ENCODE measurements around the gene PLPP4.

The PLPP4 gene

GRCh38 chr10:120584786-120585185 is 127.8 kb downstream of the PLPP4 start:
- DNase-seq (ENCODE audit: insufficient read length, low spot score) (no peak), FAIRE-seq (no peak)
- TF ChIP-seq PAX5 (IDR thresholded peaks at IDR 0.05; ENCODE audit: insufficient read depth, low read length, severe bottlenecking) (no peak), SPI1 (IDR thresholded peaks at IDR 0.05; ENCODE audit: low read depth, low read length) (no peak), POU2F2 (IDR thresholded peaks at IDR 0.05; ENCODE audit: low read depth, low read length) (no peak), TAF1 (IDR thresholded peaks at IDR 0.05; ENCODE audit: low read depth, low read length) (no peak), POLR2AphosphoS5 (IDR thresholded peaks at IDR 0.05; ENCODE audit: low read depth, low read length) (no peak), POLR2A (IDR thresholded peaks at IDR 0.05; ENCODE audit: low read depth, low read length) (no peak)

- TF ChIP-seq SPI1 (IDR thresholded peaks at IDR 0.05; ENCODE audit: low read depth, low read length) (no peak), POU2F2 (IDR thresholded peaks at IDR 0.05; ENCODE audit: low read depth, low read length) (no peak), PAX5 (IDR thresholded peaks at IDR 0.05; ENCODE audit: insufficient read depth, low read length, severe bottlenecking) (no peak), POLR2AphosphoS5 (IDR thresholded peaks at IDR 0.05; ENCODE audit: low read depth, low read length) (no peak), TAF1 (IDR thresholded peaks at IDR 0.05; ENCODE audit: low read depth, low read length) (no peak), POLR2A (IDR thresholded peaks at IDR 0.05; ENCODE audit: low read depth, low read length) (no peak)
- no peak for FAIRE-seq
- DNase-seq (ENCODE audit: insufficient read length, low spot score): no peak
Observed at GRCh38 chr10:120586471-120586872, 129.4 kb downstream of the PLPP4 start.

- TF ChIP-seq PAX5 (IDR thresholded peaks at IDR 0.05; ENCODE audit: insufficient read depth, low read length, severe bottlenecking) (no peak), TAF1 (IDR thresholded peaks at IDR 0.05; ENCODE audit: low read depth, low read length) (no peak), POU2F2 (IDR thresholded peaks at IDR 0.05; ENCODE audit: low read depth, low read length) (no peak), SPI1 (IDR thresholded peaks at IDR 0.05; ENCODE audit: low read depth, low read length) (no peak), POLR2A (IDR thresholded peaks at IDR 0.05; ENCODE audit: low read depth, low read length) (no peak), POLR2AphosphoS5 (IDR thresholded peaks at IDR 0.05; ENCODE audit: low read depth, low read length) (no peak)
- no peak for DNase-seq (ENCODE audit: insufficient read length, low spot score)
- FAIRE-seq: no peak
Observed at GRCh38 chr10:120587061-120587460, 130.0 kb downstream of the PLPP4 start.

GRCh38 chr10:120588311-120588710 is 131.3 kb downstream of the PLPP4 start:
- FAIRE-seq (no peak), DNase-seq (ENCODE audit: insufficient read length, low spot score) (no peak)
- TF ChIP-seq POLR2A (IDR thresholded peaks at IDR 0.05; ENCODE audit: low read depth, low read length): no peak
- TF ChIP-seq PAX5 (IDR thresholded peaks at IDR 0.05; ENCODE audit: insufficient read depth, low read length, severe bottlenecking): no peak
- no peak for TF ChIP-seq POLR2AphosphoS5 (IDR thresholded peaks at IDR 0.05; ENCODE audit: low read depth, low read length)
- TF ChIP-seq TAF1 (IDR thresholded peaks at IDR 0.05; ENCODE audit: low read depth, low read length): no peak
- TF ChIP-seq SPI1 (IDR thresholded peaks at IDR 0.05; ENCODE audit: low read depth, low read length): no peak
- TF ChIP-seq POU2F2 (IDR thresholded peaks at IDR 0.05; ENCODE audit: low read depth, low read length): no peak

GRCh38 chr10:120593693-120594092 is 136.7 kb downstream of the PLPP4 start:
- no peak for FAIRE-seq
- no peak for TF ChIP-seq POU2F2 (IDR thresholded peaks at IDR 0.05; ENCODE audit: low read depth, low read length)
- TF ChIP-seq POLR2A (IDR thresholded peaks at IDR 0.05; ENCODE audit: low read depth, low read length): no peak
- TF ChIP-seq POLR2AphosphoS5 (IDR thresholded peaks at IDR 0.05; ENCODE audit: low read depth, low read length): no peak
- TF ChIP-seq PAX5 (IDR thresholded peaks at IDR 0.05; ENCODE audit: insufficient read depth, low read length, severe bottlenecking): no peak
- no peak for TF ChIP-seq SPI1 (IDR thresholded peaks at IDR 0.05; ENCODE audit: low read depth, low read length)
- TF ChIP-seq TAF1 (IDR thresholded peaks at IDR 0.05; ENCODE audit: low read depth, low read length): no peak
- DNase-seq (ENCODE audit: insufficient read length, low spot score): no peak

- FAIRE-seq: no peak
- no peak for DNase-seq (ENCODE audit: insufficient read length, low spot score)
- TF ChIP-seq PAX5 (IDR thresholded peaks at IDR 0.05; ENCODE audit: insufficient read depth, low read length, severe bottlenecking): no peak
- TF ChIP-seq SPI1 (IDR thresholded peaks at IDR 0.05; ENCODE audit: low read depth, low read length): no peak
- no peak for TF ChIP-seq POLR2AphosphoS5 (IDR thresholded peaks at IDR 0.05; ENCODE audit: low read depth, low read length)
- no peak for TF ChIP-seq POLR2A (IDR thresholded peaks at IDR 0.05; ENCODE audit: low read depth, low read length)
- TF ChIP-seq TAF1 (IDR thresholded peaks at IDR 0.05; ENCODE audit: low read depth, low read length): no peak
- no peak for TF ChIP-seq POU2F2 (IDR thresholded peaks at IDR 0.05; ENCODE audit: low read depth, low read length)
Observed at GRCh38 chr10:120597902-120598301, 140.9 kb downstream of the PLPP4 start.

- no peak for TF ChIP-seq POLR2A (IDR thresholded peaks at IDR 0.05; ENCODE audit: low read depth, low read length)
- no peak for TF ChIP-seq POLR2AphosphoS5 (IDR thresholded peaks at IDR 0.05; ENCODE audit: low read depth, low read length)
- no peak for TF ChIP-seq SPI1 (IDR thresholded peaks at IDR 0.05; ENCODE audit: low read depth, low read length)
- no peak for TF ChIP-seq TAF1 (IDR thresholded peaks at IDR 0.05; ENCODE audit: low read depth, low read length)
- TF ChIP-seq PAX5 (IDR thresholded peaks at IDR 0.05; ENCODE audit: insufficient read depth, low read length, severe bottlenecking): no peak
- no peak for TF ChIP-seq POU2F2 (IDR thresholded peaks at IDR 0.05; ENCODE audit: low read depth, low read length)
- DNase-seq (ENCODE audit: insufficient read length, low spot score): no peak
- FAIRE-seq: no peak
Observed at GRCh38 chr10:120598386-120598785, 141.4 kb downstream of the PLPP4 start.

GRCh38 chr10:120599200-120599724 is 142.2 kb downstream of the PLPP4 start:
- TF ChIP-seq POLR2A (IDR thresholded peaks at IDR 0.05; ENCODE audit: low read depth, low read length) (no peak), SPI1 (IDR thresholded peaks at IDR 0.05; ENCODE audit: low read depth, low read length) (no peak), POLR2AphosphoS5 (IDR thresholded peaks at IDR 0.05; ENCODE audit: low read depth, low read length) (no peak), POU2F2 (IDR thresholded peaks at IDR 0.05; ENCODE audit: low read depth, low read length) (no peak), TAF1 (IDR thresholded peaks at IDR 0.05; ENCODE audit: low read depth, low read length) (no peak), PAX5 (IDR thresholded peaks at IDR 0.05; ENCODE audit: insufficient read depth, low read length, severe bottlenecking) (no peak)
- no peak for FAIRE-seq
- DNase-seq (ENCODE audit: insufficient read length, low spot score): no peak

GRCh38 chr10:120600871-120601649 is 144.0 kb downstream of the PLPP4 start:
- DNase-seq (ENCODE audit: insufficient read length, low spot score) (no peak), FAIRE-seq (no peak)
- TF ChIP-seq PAX5 (IDR thresholded peaks at IDR 0.05; ENCODE audit: insufficient read depth, low read length, severe bottlenecking) (no peak), SPI1 (IDR thresholded peaks at IDR 0.05; ENCODE audit: low read depth, low read length) (peak; percentile 86), POLR2A (IDR thresholded peaks at IDR 0.05; ENCODE audit: low read depth, low read length) (no peak), TAF1 (IDR thresholded peaks at IDR 0.05; ENCODE audit: low read depth, low read length) (no peak), POU2F2 (IDR thresholded peaks at IDR 0.05; ENCODE audit: low read depth, low read length) (no peak), POLR2AphosphoS5 (IDR thresholded peaks at IDR 0.05; ENCODE audit: low read depth, low read length) (no peak)
